Adrenal gland (tissue), 12 donors: ENCODE data around the gene NVL. TPM values are rescaled to one million over a fixed set of nuclear protein-coding genes. Genes with fewer than 3 reads are reported as not detected.
A peak's percentile ranks its signal among the peaks of the same experiment; 100 is the strongest.

Experiments used
- DNase-seq, 7 donors: peaks; one replicate each; pipeline ENCODE4 v3.0.0-alpha.2; 2019 to 2020
- H3K27ac ChIP-seq, 5 donors: fragments of 200-600 bp; sonication (generic) in 4 of 5; 1 replicate in 3 of 5; 2 replicates in 2 of 5; pipeline versions ENCODE4 v1.5.1 to v1.8.0; 2016 to 2020; ENCODE audit warnings: mild to moderate bottlenecking in 1 of 5
- H3K27me3 ChIP-seq: fragments of 200-600 bp; 2 replicates; pipeline ENCODE4 v1.8.0; 2021
- H3K36me3 ChIP-seq, 2 donors: fragments of 200-600 bp; replicated peaks in 1 of 2; 1 replicate in 1 of 2; 2 replicates in 1 of 2; pipeline versions ENCODE4 v1.5.1 to v1.8.0; 2018 to 2022
- H3K4me1 ChIP-seq, 2 donors: fragments of 200-600 bp; replicated peaks in 1 of 2; 1 replicate in 1 of 2; 2 replicates in 1 of 2; pipeline versions ENCODE4 v1.5.1 to v1.8.0; 2018 to 2021
- H3K4me3 ChIP-seq, 4 donors: fragments of 200-600 bp; sonication (generic) in 3 of 4; one replicate each; pipeline ENCODE4 v1.5.1; 2016 to 2018
- H3K9me3 ChIP-seq, 3 donors: fragments of 200-600 bp; sonication (generic) in 1 of 3; replicated peaks in 1 of 3; 1 replicate in 2 of 3; 2 replicates in 1 of 3; pipeline versions ENCODE4 v1.5.1 to v1.8.0; 2016 to 2021
- CTCF ChIP-seq, 6 experiments: fragments of 450-650 bp in 4 of 6; fragments of 200-600 bp in 2 of 6; sonication (generic) in 1 of 6; IDR thresholded peaks; 1 replicate in 5 of 6; 2 replicates in 1 of 6; pipeline versions ENCODE4 v1.5.1 to v1.8.0; 2016 to 2021; ENCODE audit warnings: antibody characterized with exemption in 6 of 6, mild to moderate bottlenecking in 2 of 6, moderate library complexity in 1 of 6
- POLR2A ChIP-seq, 2 donors: fragments of 450-650 bp; IDR thresholded peaks; one replicate each; pipeline ENCODE4 v1.6.1; 2017; ENCODE audit warnings: antibody characterized with exemption in 2 of 2, mild to moderate bottlenecking in 2 of 2, moderate library complexity in 1 of 2
- WGBS, 4 donors: extraction: QIAGEN DNeasy Blood & Tissue Kit in 2 of 4; methylation state at CpG; one replicate each; pipeline versions ENCODE4 v1.1.5 to v1.1.7; 2013 to 2017; 5-methylcytosine and 5-hydroxymethylcytosine counted together
- intact Hi-C, 2 donors: fragments of 100-400 bp; cut with DNase I; formaldehyde crosslinking; loops; one replicate each; pipeline versions ENCODE4 v1.14.1 to v1.15.0; 2022 to 2023
- polyA plus RNA-seq, 3 donors: library from polyadenylated mRNA; stranded (reverse); fragments of 200-250 nt in 2 of 3; fragments of 350-450 nt in 1 of 3; fragmentation: Illumina TruSeq in 1 of 3; extraction: RNeasy Lipid Tissue Mini Kit (QIAGEN cat#74804) in 1 of 3; gene quantifications; one replicate each; pipeline ENCODE4 v1.2.3, GENCODE V29; 2013 to 2014
- total RNA-seq, 9 donors: library from RNA; depleted of rRNA in 4 of 9; stranded (reverse); fragments of >200 nt in 4 of 9; fragments of 120-200 nt in 1 of 9; fragmentation: NEBNext Ultra II Directional in 1 of 9; extraction: Animal tissue kit (Norgen Biotek cat#: 25700) in 1 of 9; gene quantifications; one replicate each; pipeline versions ENCODE4 v1.1.0 to v1.2.4, GENCODE V29; 2013 to 2023
- donor health status: healthy with polysubstance abuse.
- donor health status: Bipolar disorder and iron deficiency.
- donor health status: DM: yes; HTN: yes; CAD: no.
- donor health status: DM: no; HTN: no; CAD: no.
- donor health status: DM: no; HTN: no; CAD: no.
- donor health status: DM: yes; HTN: yes; CAD: no.

Gene NVL
- total and polyA plus RNA-seq, 12 donors: 12.0 to 77.0 (median 20.9) TPM

- peak in 1 of 7 donors; percentile 8 for DNase-seq
- H3K36me3 ChIP-seq: no peaks in the 10 kb centered on the region
- intact Hi-C loops: loop anchor here in 1 of 2 donors (5.0 kb wide), 1 partner anchor 216 kb away; no protein-coding TSS in a partner anchor
- TF ChIP-seq CTCF (IDR thresholded peaks at IDR 0.05) (peak; percentile 47 to 85 (median 68)), POLR2A (IDR thresholded peaks at IDR 0.05) (no peak)
- 10 to 18% (median 15%) methylated on average over 3 of the region's 3 CpGs for WGBS, 4 donors
- no peaks in the 10 kb centered on the region for H3K9me3 ChIP-seq
- no peak overlapping the region for H3K4me3 ChIP-seq
- no peaks in the 10 kb centered on the region for H3K27me3 ChIP-seq
- no peak overlapping the region for H3K27ac ChIP-seq
- H3K4me1 ChIP-seq: peaks cover 18 to 24% of the 10 kb centered on the region in 2 donors
These were observed 3.4 kb upstream of the NVL start for GRCh38 chr1:224333309-224333926.

- H3K27me3 ChIP-seq: no peaks in the 10 kb centered on the region
- H3K9me3 ChIP-seq: no peaks in the 10 kb centered on the region
- 94 to 100% (median 97%) methylated on average over 2 of the region's 2 CpGs for WGBS, 4 donors
- H3K4me1 ChIP-seq: peaks cover 19 to 27% of the 10 kb centered on the region in 2 donors
- H3K4me3 ChIP-seq: no peak overlapping the region
- TF ChIP-seq CTCF (IDR thresholded peaks at IDR 0.05): no peak
- no peak for TF ChIP-seq POLR2A (IDR thresholded peaks at IDR 0.05)
- DNase-seq: no peak
- intact Hi-C loops: loop anchor here in 1 of 2 donors (5.0 kb wide), 1 partner anchor 215 kb away; no protein-coding TSS in a partner anchor
- no peaks in the 10 kb centered on the region for H3K36me3 ChIP-seq
- H3K27ac ChIP-seq: no peak overlapping the region
These were observed 1.9 kb upstream of the NVL start for GRCh38 chr1:224331824-224332223.

- no peak for DNase-seq
- WGBS, 4 donors: 94 to 100% (median 98%) methylated on average over 1 to 2 of the region's 2 CpGs
- peaks cover 19 to 27% of the 10 kb centered on the region in 2 donors for H3K4me1 ChIP-seq
- TF ChIP-seq POLR2A (IDR thresholded peaks at IDR 0.05) (no peak), CTCF (IDR thresholded peaks at IDR 0.05) (no peak)
- H3K36me3 ChIP-seq: no peaks in the 10 kb centered on the region
- no peaks in the 10 kb centered on the region for H3K27me3 ChIP-seq
- H3K9me3 ChIP-seq: no peaks in the 10 kb centered on the region
- peak overlapping the region in 1 of 5 donors; percentile 94 for H3K27ac ChIP-seq
- peak overlapping the region in 1 of 4 donors; percentile 73 for H3K4me3 ChIP-seq
- intact Hi-C loops: loop anchor here in 1 of 2 donors (5.0 kb wide), 1 partner anchor 214 kb away; no protein-coding TSS in a partner anchor
These were observed 1.4 kb upstream of the NVL start for GRCh38 chr1:224331326-224331725.

- intact Hi-C loops: loop anchor here in 1 of 2 donors (5.0 kb wide), 1 partner anchor 212 kb away; no protein-coding TSS in a partner anchor
These were observed 509 bp downstream of the NVL start for GRCh38 chr1:224329484-224329841.

More at GRCh38 chr1:224329484-224329841, 509 bp downstream of the NVL start:
- Histone ChIP-seq H3K27me3 (no peaks in the 10 kb centered on the region), H3K4me3 (peak overlapping the region; percentile 62 to 86 (median 68)), H3K27ac (peak overlapping the region; percentile 84 to 94 (median 89)), H3K9me3 (no peaks in the 10 kb centered on the region), H3K4me1 (peaks cover 18 to 27% of the 10 kb centered on the region in 2 donors), H3K36me3 (peaks cover 0 to 3% of the 10 kb centered on the region in 2 donors)
- WGBS, 4 donors: 0 to 1% (median 0%) methylated on average over 7 of the region's 7 CpGs
- TF ChIP-seq POLR2A (IDR thresholded peaks at IDR 0.05) (no peak), CTCF (IDR thresholded peaks at IDR 0.05) (no peak)
- no peak for DNase-seq
